DND-41 (cell line): ENCODE data around the gene FYB1.

Experiments used
- CTCF ChIP-seq: IDR thresholded peaks from 2 replicates; pipeline ENCODE4 v1.5.1; 2012; ENCODE audit warnings: borderline replicate concordance, low read length, moderate library complexity, mild to moderate bottlenecking; ENCODE audit not compliant: poor library complexity, severe bottlenecking; ENCODE audit errors: extremely low read depth
- EZH2 ChIP-seq: IDR thresholded peaks from 3 replicates; pipeline ENCODE4 v1.6.1; 2012; ENCODE audit warnings: borderline replicate concordance, low read depth, mild to moderate bottlenecking, moderate library complexity, low read length, inconsistent platforms; ENCODE audit not compliant: severe bottlenecking

- TF ChIP-seq CTCF = no peak
- TF ChIP-seq EZH2 = no peak
Measured at GRCh38 chr5:39198127-39198526, 21.2 kb downstream of the FYB1 start.
